ENCODE data around the gene CLCF1. TPM values are rescaled to one million over a fixed set of nuclear protein-coding genes. Genes with fewer than 3 reads are reported as not detected.

The CLCF1 gene
- total and polyA plus RNA-seq, 2 donors (not counting 3 experiments of a cell fraction or from before 2014, with no cell fraction given), result 5.8 to 6.5 TPM

- Histone ChIP-seq H2AFZ (ENCODE audit: low read depth, low read length) (no peak overlapping the region), H3K79me2 (ENCODE audit: control insufficient read depth, insufficient read depth, low read length) (peaks cover 4% of the 10 kb centered on the region), H4K20me1 (replicated peaks; ENCODE audit: control insufficient read depth, extremely low read depth, insufficient read depth, low read length) (no peaks in the 10 kb centered on the region), H3K4me3 (replicated peaks in 1 of 3; ENCODE audit: insufficient read depth in 1 of 3, low read depth in 1 of 3, low read length in 3 of 3) (no peak overlapping the region), H3K36me3 (ENCODE audit: control insufficient read depth in 2 of 2, extremely low read depth in 1 of 2, insufficient read depth in 2 of 2, low read length in 2 of 2) (no peaks in the 10 kb centered on the region), H3K27me3 (ENCODE audit: control insufficient read depth in 2 of 2, insufficient read depth in 2 of 2, low read length in 2 of 2) (no peaks in the 10 kb centered on the region), H3K4me1 (ENCODE audit: control insufficient read depth, extremely low read depth, insufficient read depth, low read length) (peaks cover 45% of the 10 kb centered on the region), H3K4me2 (ENCODE audit: insufficient read depth, low read length) (no peak overlapping the region), H3K9me3 (replicated peaks; ENCODE audit: control insufficient read depth, insufficient read depth, low read length) (no peaks in the 10 kb centered on the region), H3K27ac (ENCODE audit: insufficient read depth, low read depth, low read length) (no peak overlapping the region), H3K9me1 (replicated peaks; ENCODE audit: control insufficient read depth, extremely low read depth, insufficient read depth, low read length) (no peaks in the 10 kb centered on the region), H3K9ac (replicated peaks; ENCODE audit: extremely low read depth, insufficient read depth, low read length) (no peak overlapping the region)
- dilution Hi-C loops (cut with MboI; ENCODE audit: extremely low pct_ligation_motif_present, low sequenced_read_pairs) (no loop called here), intact Hi-C loops (cut with micrococcal nuclease) (no loop called here)
- DNase-seq (ENCODE audit: low read depth, low spot score) (no peak), FAIRE-seq (no peak)
- no TSS peak for BruUV-seq (replicated peaks)
- POLR2A ChIA-PET, result interaction anchor here (1.1 to 1.3 kb wide), 3 partner anchors 14 to 26 kb away, joined by 3 to 13 read pairs (median 3); partner anchors contain the start of gene CLCF1
- CTCF ChIA-PET, result interaction anchor here (0.7 to 15.0 kb wide), 6 partner anchors 10 to 135 kb away, joined by 3 to 1051 read pairs (median 6); partner anchors contain the start of genes ANKRD13D, CLCF1 and RAD9A
- no peak for TF ChIP-seq POLR2A (IDR thresholded peaks at IDR 0.05; ENCODE audit: low read depth, low read length)
- no peak for TF ChIP-seq MYC (IDR thresholded peaks at IDR 0.05; ENCODE audit: low read depth, low read length)
- TF ChIP-seq JUN (IDR thresholded peaks at IDR 0.05; ENCODE audit: borderline replicate concordance, insufficient read depth, insufficient read length, low read depth), result no peak
- no peak for TF ChIP-seq POLR2AphosphoS5 (IDR thresholded peaks at IDR 0.05; ENCODE audit: insufficient read depth, low read depth, low read length)
- TF ChIP-seq GATA2 (IDR thresholded peaks at IDR 0.05; ENCODE audit: insufficient read depth, insufficient read length, low read depth, low read length), result no peak
- TF ChIP-seq, protein P1, sequence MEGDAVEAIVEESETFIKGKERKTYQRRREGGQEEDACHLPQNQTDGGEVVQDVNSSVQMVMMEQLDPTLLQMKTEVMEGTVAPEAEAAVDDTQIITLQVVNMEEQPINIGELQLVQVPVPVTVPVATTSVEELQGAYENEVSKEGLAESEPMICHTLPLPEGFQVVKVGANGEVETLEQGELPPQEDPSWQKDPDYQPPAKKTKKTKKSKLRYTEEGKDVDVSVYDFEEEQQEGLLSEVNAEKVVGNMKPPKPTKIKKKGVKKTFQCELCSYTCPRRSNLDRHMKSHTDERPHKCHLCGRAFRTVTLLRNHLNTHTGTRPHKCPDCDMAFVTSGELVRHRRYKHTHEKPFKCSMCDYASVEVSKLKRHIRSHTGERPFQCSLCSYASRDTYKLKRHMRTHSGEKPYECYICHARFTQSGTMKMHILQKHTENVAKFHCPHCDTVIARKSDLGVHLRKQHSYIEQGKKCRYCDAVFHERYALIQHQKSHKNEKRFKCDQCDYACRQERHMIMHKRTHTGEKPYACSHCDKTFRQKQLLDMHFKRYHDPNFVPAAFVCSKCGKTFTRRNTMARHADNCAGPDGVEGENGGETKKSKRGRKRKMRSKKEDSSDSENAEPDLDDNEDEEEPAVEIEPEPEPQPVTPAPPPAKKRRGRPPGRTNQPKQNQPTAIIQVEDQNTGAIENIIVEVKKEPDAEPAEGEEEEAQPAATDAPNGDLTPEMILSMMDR (IDR thresholded peaks at IDR 0.05; ENCODE audit: extremely low read depth in 1 of 2, insufficient read depth in 1 of 2, low read depth in 1 of 2, low read length in 2 of 2), result no peak
- no peak for TF ChIP-seq FOS (IDR thresholded peaks at IDR 0.05; ENCODE audit: borderline replicate concordance, insufficient read depth, low read length)
- TF ChIP-seq, protein P2, sequence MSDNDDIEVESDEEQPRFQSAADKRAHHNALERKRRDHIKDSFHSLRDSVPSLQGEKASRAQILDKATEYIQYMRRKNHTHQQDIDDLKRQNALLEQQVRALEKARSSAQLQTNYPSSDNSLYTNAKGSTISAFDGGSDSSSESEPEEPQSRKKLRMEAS (IDR thresholded peaks at IDR 0.05; ENCODE audit: insufficient read depth, insufficient read length), result no peak
- TF ChIP-seq EZH2 (IDR thresholded peaks at IDR 0.05; ENCODE audit: borderline replicate concordance, low read depth, low read length, severe bottlenecking), result no peak
Measured at GRCh38 chr11:67356387-67356863, 17.0 kb downstream of the CLCF1 start.

Measured in endothelial cell of umbilical vein (primary cell).